GM21515 (cell line): ENCODE results near the gene SLC37A3.
"Not testable (repeated sequence)": the region's sequence is repeated elsewhere in the genome, so short reads cannot be mapped to it uniquely, and the experiment has no call there.

Source experiments
- ATAC-seq: cut with Tn5 transposase; IDR thresholded peaks from one replicate; pipeline ENCODE4 v1.9.1; 2021; ENCODE audit not compliant: unreplicated experiment

SLC37A3 gene, protein sequence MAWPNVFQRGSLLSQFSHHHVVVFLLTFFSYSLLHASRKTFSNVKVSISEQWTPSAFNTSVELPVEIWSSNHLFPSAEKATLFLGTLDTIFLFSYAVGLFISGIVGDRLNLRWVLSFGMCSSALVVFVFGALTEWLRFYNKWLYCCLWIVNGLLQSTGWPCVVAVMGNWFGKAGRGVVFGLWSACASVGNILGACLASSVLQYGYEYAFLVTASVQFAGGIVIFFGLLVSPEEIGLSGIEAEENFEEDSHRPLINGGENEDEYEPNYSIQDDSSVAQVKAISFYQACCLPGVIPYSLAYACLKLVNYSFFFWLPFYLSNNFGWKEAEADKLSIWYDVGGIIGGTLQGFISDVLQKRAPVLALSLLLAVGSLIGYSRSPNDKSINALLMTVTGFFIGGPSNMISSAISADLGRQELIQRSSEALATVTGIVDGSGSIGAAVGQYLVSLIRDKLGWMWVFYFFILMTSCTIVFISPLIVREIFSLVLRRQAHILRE

GRCh38 chr7:140397784-140398750, at the start of gene SLC37A3:
TSS of gene SLC37A3 (minus strand) at chr7:140398530. CDS start at chr7:140382526, 16,004 bp downstream.
- peak; percentile 99 for ATAC-seq

- ATAC-seq = no peak
Observed at GRCh38 chr7:140447841-140448240, 49.5 kb upstream of the SLC37A3 start.

DNA sequence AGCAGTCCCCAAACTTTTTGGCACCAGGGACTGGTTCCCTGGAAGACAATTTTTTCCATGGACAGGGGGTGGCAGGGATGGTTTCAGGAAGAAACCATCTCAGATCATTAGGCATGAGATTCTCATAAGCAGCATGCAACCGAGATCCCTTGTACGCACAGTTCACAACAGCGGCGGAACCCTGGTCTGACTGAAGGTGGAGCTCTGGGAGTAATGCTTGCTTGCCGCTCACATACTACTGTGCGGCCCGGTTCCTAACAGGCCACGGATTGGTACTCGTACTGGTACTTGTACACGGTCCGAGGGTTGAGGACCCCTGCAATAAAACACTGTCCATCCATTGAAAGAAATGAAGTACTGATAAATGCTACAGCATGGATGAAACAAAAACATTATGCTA, 48.1 kb upstream of the SLC37A3 start:
- no peak for ATAC-seq

DNA sequence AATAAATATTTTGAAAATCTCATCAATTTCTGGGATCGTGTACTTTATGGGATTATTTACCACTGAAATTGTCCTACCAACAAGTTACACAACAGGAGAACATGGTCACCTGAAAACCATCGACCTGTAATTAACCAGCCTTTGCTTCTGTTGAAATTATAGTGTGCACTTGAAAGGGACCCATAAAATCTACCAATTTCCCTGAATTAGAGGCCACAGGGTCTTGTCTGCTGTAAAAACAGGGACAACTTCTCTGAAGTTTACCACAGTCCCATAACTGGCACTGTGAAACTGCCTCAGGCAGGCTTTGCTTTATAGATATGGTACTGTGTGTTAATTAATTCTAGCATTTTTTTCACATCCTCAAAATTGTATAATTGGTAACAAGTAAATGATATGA, 43.2 kb upstream of the SLC37A3 start:
- no peak for ATAC-seq

GRCh38 chr7:140440593-140440992, 42.3 kb upstream of the SLC37A3 start:
- no peak for ATAC-seq

DNA sequence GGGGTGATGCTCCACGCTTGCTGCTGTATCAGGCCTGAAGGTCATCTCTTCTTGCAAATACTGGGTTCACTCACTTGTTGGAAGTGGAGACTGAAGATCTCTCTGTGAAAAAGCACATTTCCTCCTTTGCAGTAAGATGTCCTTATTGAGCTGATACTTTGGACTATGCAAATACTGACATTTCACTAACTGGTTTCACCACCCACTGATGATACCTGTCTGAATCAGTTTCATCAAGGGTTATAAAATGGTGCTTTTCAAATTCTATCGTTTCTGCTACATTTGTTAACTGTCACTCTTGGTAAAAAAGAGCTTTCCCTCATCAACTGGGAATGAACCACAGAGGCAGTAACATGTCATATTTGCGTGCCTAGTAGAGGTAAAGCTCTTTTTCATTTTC, 41.0 kb upstream of the SLC37A3 start:
- ATAC-seq = no peak

DNA sequence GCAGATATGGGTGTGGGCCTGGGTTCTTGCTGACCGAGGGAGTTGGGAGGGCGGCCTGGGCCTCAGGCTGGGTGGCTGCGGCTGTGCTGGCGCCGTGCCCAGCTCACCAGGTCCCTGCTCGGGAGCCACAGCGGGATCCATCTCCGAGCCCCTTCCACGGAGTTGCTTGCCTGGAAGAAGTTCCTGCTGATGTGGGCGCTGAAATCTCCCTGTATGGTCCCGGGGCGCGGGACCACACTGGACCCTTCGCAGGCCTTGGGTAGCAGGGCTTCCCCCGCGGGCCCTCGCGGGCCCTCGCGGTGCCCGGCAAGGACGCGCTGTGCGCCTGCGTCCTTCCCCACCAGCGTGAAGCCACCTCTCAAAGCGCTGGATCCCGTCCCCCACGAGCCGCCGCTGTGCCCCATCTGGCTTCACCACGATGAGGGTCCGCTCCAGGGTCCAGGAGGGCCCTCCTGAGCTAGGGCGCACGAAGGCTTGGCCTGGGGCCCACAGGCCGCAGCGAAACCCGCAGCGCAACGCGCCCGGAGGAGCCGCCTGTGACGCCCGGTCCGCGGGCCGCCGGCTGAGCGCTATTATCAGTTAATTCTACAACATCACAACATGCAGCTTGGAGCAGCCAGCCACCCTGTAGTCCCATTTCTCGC, 37.0 kb upstream of the SLC37A3 start:
- no peak for ATAC-seq

GRCh38 chr7:140433396-140433795, 35.1 kb upstream of the SLC37A3 start:
- no peak for ATAC-seq

DNA sequence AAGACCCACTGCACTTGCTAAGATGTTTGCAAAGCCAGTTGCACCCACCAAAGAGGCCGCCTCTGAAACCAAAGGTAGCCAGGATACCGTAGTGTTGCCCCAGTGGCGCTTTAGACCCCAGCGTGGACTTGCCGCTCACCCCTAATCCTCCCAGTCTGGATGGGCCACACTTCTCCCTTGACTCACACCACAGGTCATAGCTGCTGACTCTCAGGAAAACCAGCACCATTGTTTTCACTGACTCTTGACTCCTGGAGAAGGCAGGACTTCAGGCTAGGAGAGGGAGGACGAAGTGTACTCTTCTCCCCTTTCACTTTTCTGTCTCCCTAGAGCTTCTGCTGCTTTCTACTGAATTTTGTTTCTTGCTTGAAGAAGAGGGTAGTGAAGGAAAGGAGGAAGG, 27.8 kb upstream of the SLC37A3 start:
- ATAC-seq = no peak

DNA sequence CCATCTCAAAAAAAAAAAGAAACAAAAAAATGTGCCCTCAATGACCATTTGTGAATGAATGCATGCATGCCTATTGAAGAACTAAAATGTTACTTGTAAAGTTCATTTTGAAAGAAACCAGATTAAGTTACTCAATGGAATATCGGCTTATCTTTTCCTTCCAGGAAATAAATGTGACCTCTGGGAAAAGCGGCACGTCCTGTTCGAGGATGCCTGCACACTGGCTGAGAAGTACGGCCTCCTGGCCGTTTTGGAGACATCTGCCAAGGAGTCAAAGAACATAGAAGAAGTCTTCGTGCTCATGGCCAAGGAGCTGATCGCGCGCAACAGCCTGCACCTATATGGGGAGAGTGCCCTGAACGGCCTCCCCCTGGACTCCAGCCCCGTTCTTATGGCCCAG, 27.4 kb upstream of the SLC37A3 start:
- no peak for ATAC-seq

- no peak for ATAC-seq
Observed at GRCh38 chr7:140423501-140423900, 25.2 kb upstream of the SLC37A3 start.

GRCh38 chr7:140421521-140421920, 23.2 kb upstream of the SLC37A3 start:
- no peak for ATAC-seq

DNA sequence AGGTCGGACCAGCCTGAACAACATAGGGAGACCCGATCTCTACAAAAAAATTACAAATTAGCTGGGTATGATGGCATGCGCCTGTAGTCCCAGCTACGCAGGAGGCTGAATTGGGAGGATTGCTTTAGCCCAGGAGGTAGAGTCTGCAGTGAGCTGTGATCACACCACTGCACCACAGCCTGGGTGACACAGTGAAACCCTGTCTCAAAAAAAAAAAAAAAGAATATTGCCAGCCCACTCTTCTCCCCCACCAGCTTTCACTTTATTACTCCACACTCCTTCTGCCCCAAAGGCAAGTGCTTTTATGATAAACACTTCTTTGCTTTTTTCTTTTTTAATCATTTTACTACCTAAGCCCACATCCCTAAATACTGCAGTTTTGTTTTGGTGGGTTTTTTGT, 20.3 kb upstream of the SLC37A3 start:
- no peak for ATAC-seq

DNA sequence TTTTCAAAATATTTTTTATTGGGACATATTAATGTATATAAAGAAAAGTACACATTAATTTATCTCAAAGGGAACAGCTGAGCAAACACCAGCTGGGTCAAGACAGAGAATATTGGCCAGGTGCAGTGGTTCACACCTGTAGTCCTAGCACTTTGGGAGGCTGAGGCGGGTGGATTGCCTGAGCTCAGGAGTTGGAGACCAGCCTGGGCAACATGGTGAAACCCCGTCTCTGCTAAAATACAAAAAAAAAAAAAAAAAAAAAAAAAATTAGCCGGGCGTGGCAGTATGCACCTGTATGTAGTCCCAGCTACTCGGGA, 19.8 kb upstream of the SLC37A3 start:
- ATAC-seq = not testable (repeated sequence)

DNA sequence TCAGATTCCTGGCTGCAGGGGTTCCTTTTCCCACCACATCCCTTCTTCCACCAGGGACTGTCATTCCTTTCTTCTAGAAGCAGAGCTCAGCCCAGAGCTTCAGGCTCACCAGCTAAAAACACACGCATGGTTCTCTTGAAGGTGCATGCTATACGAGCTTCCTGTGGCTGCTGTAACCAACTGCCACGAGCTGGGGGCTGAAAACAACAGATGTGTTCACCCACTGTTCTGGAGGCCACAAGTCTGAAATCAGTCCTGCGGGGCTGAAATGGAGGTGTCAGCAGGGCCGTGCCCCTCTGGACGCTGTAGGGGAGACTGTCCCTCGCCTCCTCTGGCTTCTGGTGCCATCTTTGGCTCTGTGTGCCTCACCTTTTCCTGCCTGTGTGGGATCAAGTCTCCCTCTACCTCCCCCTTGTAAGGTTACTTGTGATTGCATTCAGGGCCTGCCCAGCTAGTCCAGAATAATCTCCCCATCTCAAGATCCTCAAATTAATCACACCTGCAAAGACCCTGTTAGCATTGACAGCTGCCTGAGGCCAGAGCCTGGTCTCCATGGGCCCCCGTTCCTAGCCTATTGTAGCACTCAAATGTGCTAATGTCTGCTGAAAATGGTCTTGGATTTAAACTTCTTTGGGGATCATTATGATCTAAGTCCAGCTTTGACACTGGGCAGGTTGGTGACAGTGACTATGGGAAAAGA, 19.3 kb upstream of the SLC37A3 start:
- ATAC-seq = no peak

DNA sequence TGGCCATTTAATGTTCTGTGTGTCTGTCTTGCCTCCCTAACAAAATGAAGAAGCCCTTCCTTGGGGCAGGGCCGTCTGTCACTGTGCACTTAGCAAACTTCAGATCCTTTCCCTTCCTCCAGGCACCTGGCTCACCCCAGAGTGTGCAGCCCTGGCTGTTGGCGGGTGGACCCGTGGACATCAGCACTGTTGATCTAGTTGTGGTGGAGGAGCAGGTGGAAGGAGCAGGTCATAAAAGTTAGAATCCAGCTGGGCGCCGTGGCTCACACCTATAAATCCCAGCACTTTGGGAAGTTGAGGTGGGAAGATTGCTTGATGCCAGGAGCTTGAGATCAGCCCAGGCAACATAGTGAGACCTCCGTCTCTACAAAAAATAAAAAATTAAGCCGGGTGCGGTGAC, 18.2 kb upstream of the SLC37A3 start:
- ATAC-seq = no peak

- ATAC-seq = not testable (repeated sequence)
Observed at GRCh38 chr7:140415816-140416215, 17.5 kb upstream of the SLC37A3 start.

DNA sequence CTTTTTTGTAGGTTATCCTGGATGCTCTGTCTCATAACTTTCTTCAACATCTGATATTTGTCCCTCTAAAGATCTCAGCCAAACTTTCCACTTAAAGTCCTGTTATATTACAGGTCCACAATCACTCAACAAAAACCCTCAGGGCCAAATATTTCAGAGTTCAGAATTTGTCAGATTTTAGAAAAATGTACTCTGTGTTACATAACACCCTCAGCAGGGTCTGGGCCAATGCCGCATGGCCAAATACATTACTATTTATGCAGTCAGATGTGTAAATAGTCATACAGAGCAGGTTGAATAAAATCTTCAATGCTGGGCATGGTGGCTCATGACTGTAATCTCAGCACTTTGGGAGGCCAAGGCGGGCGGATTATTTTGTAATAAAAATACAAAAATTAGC, 17.0 kb upstream of the SLC37A3 start:
- no peak for ATAC-seq

GRCh38 chr7:140404565-140405065, 6.3 kb upstream of the SLC37A3 start:
- no peak for ATAC-seq

- ATAC-seq = no peak
Observed at GRCh38 chr7:140403878-140404564, 5.7 kb upstream of the SLC37A3 start, which contains the start of gene RAB19. TSS of gene RAB19 (plus strand) at chr7:140404058. CDS start at chr7:140407647, 3,589 bp downstream.
